ENCODE results near the gene BBX.

BBX gene

GRCh38 chr3:107752202-107752990, 229.6 kb downstream of the BBX start:
- no peak for DNase-seq (ENCODE audit: low spot score)

DNA sequence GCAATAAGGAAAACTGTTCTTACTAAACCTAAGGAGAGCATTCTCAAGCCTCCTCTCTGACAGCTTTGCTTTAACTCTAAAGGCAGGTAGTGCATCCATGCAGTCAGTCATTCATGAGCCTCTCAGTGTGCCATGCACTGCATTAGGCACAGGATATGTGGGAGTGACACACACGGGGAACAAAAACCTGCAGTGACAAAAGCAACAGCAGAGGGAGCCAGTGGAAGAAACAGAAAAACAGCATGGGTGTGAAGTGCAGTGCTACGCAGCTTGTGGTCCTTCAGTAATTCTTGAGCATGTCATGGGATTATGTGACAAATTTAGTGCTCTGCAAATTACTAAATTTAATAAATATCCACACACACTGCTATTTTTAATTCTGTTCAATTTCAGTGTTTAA, 230.7 kb downstream of the BBX start:
- DNase-seq (ENCODE audit: low spot score): no peak

- DNase-seq (ENCODE audit: low spot score): no peak
Observed at GRCh38 chr3:107753976-107754375, 231.2 kb downstream of the BBX start.

DNA sequence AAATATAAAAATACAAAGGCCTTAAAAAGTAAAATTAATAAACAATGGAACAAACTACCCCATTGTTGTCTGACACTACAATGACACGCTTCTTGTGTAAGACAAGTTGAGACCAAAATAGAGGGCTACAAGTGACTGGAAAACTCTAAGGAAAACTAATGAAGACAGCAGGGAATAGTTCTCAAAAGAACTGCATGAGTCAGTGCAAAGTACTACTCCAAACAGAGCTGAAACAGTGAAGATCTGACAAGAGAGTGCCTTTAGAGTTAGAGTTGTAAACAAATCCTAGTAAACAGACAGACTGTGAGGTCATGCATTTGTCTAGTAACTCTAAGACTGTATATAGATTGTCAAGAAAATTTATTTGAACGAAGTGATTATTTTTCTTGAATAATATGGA, 233.9 kb downstream of the BBX start:
- DNase-seq (ENCODE audit: low spot score): no peak

DNA sequence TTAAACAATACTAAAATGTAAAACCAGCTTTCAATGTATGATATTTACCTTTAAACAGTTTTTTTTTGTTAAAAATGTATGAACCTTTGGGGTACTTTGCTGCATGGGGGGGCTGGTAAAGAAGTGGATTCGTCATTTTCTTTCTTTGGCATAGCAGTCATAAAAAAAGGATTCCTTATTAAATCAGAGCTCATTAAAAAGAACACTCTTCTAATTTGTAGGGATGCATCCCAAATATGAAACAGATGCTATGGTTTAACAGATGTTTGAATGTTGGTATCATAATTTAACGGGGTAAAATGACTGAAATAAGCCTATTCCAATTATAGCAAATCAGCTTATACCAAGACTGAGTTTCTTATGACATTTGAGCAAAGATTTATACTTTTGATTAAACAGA, 234.4 kb downstream of the BBX start:
- DNase-seq (ENCODE audit: low spot score): no peak

DNA sequence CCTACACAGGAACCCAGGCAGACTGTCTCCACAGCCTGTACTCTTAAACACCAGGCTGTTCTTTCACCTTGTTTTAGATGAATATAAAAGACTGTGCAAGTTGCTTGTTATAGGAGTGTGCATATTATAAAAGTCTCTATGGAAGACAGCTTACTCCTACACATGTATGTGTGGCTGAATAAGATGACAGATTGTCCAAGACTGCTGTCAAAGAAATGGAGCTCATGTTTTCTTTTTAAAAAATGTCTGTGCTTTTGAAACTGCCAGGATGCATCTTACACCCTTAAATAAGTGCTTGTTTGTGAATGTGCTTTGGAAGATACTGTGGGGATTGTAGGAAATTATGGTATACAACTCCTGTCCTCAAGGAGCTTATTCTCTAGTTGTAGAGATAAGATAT, 237.4 kb downstream of the BBX start:
- no peak for DNase-seq (ENCODE audit: low spot score)

DNA sequence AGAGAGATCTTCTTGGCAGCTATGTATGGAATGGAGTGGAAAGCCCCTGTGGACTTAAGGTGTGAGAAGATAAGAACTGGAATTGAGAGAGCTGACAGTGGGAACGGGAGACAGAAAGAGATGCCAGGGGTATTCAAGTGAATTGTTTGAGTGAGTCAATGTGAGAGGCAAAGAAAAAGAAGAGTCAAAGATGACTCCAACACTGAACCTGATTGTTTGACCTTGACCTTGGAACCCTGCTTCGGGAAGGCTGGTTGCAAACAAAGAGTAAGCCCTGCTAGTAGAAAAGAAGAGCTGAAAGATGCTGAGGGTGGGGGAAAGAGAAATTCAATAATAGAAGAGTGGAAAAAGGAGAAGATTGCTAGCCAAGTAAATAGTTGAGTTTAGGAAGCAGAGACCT, 238.6 kb downstream of the BBX start:
- no peak for DNase-seq (ENCODE audit: low spot score)

- DNase-seq (ENCODE audit: low spot score): no peak
Observed at GRCh38 chr3:107765524-107765923, 242.8 kb downstream of the BBX start.

DNA sequence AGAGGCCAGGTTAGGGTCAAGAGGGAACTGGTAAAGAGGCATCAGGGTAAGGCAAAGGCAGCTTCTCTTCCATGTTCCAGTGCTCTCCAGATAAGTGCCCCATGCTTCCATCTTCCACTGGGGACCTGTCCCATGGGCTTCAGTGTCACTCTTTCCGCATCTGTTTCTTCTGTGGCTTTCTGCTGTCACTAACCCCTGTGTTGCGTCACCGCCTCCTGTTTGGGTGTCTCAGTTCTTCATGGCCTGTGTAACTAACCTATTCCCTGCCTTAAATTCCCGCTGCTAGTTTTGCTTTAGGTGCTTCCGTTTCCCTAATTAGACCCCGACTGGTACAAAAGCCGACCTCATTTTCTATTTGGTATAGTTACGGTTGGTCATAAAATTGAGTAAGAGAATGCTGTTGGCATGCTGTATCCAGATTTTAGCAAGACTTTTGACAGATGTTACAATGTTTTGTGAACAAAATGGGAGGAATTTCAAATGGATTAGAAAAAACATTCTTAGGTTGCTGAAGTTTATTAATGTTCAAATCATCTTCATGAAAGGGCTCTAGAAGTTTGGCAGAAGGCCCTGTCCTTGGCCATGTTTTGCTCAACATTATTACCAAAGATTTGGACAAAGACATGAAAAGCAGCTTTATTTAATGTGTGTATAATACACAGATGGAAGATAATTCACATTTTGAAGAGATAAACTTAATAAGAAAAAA, 245.3 kb downstream of the BBX start:
- no peak for DNase-seq (ENCODE audit: low spot score)

- DNase-seq (ENCODE audit: low spot score): no peak
Observed at GRCh38 chr3:107769882-107770281, 247.1 kb downstream of the BBX start.

- no peak for DNase-seq (ENCODE audit: low spot score)
Observed at GRCh38 chr3:107772016-107772415, 249.3 kb downstream of the BBX start.

DNA sequence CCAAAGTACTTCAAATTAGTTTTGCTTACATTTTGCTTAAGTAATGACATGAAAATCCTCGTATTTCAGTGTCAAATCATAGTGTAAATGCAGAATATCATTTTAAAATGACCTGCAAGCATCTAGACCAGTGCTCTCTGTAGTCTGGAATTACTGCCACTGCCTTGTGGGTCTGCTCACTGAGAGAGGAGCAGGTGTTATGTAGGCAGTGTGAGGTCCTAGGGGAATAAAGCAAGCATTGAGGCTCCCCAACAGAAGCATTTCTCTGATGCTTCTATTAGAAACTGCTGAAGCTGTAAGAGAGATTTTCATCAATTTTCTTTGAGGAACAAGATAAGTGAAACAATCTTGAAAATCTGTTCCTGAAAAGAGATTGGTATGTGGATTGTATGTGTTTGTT, 253.2 kb downstream of the BBX start:
- no peak for DNase-seq (ENCODE audit: low spot score)

GRCh38 chr3:107781253-107781652, 258.5 kb downstream of the BBX start:
- DNase-seq (ENCODE audit: low spot score): no peak

GRCh38 chr3:107782054-107782453, 259.3 kb downstream of the BBX start:
- DNase-seq (ENCODE audit: low spot score): no peak

- no peak for DNase-seq (ENCODE audit: low spot score)
Observed at GRCh38 chr3:107790612-107791011, 267.9 kb downstream of the BBX start.

DNA sequence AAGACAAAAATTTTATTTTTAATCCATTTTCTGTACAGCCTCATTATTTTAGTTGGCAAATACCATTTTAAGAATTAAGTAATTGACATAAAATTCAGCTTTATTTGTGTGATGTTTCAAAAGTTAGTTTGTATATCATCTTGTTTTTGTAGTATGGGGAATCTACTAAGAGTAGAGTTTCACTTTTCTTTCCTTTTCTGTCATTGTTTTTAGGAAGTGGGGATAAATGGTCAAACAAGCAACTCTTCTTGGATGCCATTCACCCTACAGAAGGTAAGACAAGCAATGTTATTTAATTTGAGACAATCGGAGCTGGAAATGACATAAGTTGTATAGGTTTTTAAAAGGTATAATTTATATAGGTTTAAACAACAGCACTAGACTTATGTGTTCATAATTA, 268.3 kb downstream of the BBX start:
- no peak for DNase-seq (ENCODE audit: low spot score)

DNA sequence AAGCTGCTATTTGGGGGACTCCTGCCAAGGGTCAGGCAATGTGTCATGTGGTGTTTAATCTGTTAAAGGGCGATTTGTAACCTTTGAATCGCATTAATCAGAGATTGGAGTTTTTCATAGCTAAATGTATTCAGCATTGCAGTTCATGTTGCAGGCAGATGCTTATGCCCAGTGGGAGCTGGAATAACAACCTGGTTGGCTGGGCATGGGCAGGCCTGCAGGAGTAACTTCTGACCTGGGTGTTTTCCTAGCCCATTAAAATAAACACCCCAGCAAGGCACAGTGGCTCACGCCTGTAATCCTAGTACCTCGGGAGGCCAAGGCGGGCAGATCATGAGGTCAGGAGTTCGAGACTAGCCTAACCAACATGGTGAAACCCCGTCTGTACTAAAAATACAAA, 268.7 kb downstream of the BBX start:
- DNase-seq (ENCODE audit: low spot score): no peak

GRCh38 chr3:107794664-107795443, 272.1 kb downstream of the BBX start:
- DNase-seq (ENCODE audit: low spot score): no peak

DNA sequence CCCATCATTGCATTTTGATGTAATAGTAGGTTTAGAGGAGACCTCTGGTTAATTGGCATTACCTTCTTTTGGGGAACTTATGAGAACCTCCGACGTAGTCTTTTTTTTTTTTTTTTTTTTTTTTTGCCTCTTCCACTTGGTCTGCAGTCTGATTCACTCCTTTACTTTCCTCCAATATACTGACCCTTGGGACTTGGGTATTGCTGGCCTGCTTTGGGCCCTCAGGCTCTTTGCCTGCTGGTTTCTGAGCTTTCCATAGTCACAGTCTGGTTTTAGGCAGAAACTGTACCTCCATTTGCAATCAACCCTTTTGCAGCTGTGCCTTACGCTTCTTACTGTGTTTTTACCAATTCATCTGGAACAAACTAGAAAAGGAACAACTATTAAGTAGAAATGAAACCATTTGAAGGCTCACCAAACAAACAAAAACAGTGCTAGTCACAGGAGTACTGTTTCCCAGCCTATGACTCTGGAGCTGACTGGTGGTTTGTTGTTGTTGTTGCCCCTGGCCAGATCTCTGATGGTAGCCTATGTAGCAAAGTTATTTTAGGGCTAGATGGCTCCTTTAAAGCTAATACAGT, 272.8 kb downstream of the BBX start:
- DNase-seq (ENCODE audit: low spot score): no peak

- no peak for DNase-seq (ENCODE audit: low spot score)
Observed at GRCh38 chr3:107796791-107797190, 274.0 kb downstream of the BBX start.

GRCh38 chr3:107797586-107797985, 274.8 kb downstream of the BBX start:
- no peak for DNase-seq (ENCODE audit: low spot score)

DNA sequence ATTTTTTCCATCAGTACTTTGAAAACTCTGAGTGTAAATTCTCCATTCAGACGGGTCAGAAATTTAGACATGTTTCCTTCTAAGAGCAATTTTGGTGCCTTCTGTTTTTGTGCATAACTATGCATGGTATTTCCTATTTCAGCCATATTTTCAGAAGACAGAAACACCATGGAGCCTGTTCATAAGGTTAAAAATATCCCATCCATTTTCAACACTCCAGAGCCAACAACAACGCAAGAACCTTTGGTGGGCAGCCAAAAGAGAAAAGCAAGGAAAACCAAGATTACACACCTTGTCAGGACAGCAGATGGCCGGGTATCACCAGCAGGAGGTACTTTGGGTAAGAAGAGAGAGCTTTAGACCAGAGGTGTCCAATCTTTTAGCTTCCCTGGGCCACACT, 275.6 kb downstream of the BBX start:
- no peak for DNase-seq (ENCODE audit: low spot score)

DNA sequence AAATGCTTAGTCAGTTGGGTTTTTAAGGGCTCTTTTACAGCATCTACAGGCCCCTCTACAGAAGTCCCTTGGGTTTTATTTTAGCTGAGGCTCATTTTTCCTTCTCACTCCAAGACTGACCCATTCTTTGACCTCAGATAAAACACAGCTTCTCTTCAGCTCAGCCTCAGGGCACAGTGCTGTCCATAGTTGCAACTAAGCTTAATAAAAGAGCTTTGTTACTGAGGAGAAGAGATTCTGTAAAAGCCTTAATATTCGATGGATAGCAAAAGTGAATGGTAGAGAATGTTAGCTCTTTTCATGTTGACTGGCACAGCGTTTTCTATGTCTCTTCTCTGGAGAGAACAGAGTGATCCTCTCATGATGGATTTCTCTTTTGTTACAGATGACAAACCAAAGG, 277.9 kb downstream of the BBX start:
- no peak for DNase-seq (ENCODE audit: low spot score)
